WTC11 (cell line): Measurements from ENCODE around the gene ARSB.

Experiments
- ARID4B ChIP-seq: sonication (generic); formaldehyde crosslinking; IDR thresholded peaks from 2 replicates; pipeline ENCODE4 v1.8.0; 2023; ENCODE audit warnings: missing genetic modification reagents, mild to moderate bottlenecking, borderline replicate concordance
- CTCF ChIP-seq: fragments of 200-600 bp; IDR thresholded peaks from 2 replicates; pipeline ENCODE4 v1.8.0; 2022; ENCODE audit warnings: antibody characterized with exemption
- IRF1 ChIP-seq: sonication (generic); formaldehyde crosslinking; IDR thresholded peaks from 2 replicates; pipeline ENCODE4 v1.8.0; 2023; ENCODE audit warnings: missing genetic modification reagents
- NR1H2 ChIP-seq: sonication (generic); formaldehyde crosslinking; IDR thresholded peaks from 2 replicates; pipeline ENCODE4 v1.9.0; 2021; ENCODE audit warnings: mild to moderate bottlenecking, moderate library complexity, missing genetic modification reagents
- NR2C2 ChIP-seq: sonication (generic); formaldehyde crosslinking; IDR thresholded peaks from 2 replicates; pipeline ENCODE4 v1.8.0; 2022; ENCODE audit warnings: mild to moderate bottlenecking, missing genetic modification reagents
- NR3C1 ChIP-seq: sonication (generic); formaldehyde crosslinking; conservative IDR thresholded peaks from 2 replicates; pipeline ENCODE4 v1.8.1; 2023; ENCODE audit warnings: low read depth, mild to moderate bottlenecking, missing genetic modification reagents
- SP1 ChIP-seq: sonication (generic); formaldehyde crosslinking; conservative IDR thresholded peaks from 2 replicates; pipeline ENCODE4 v1.8.1; 2022; ENCODE audit warnings: missing genetic modification reagents
- TP53 ChIP-seq: sonication (generic); formaldehyde crosslinking; IDR thresholded peaks from 2 replicates; pipeline ENCODE4 v1.8.1; 2023; ENCODE audit warnings: mild to moderate bottlenecking, missing genetic modification reagents
- USF1 ChIP-seq: sonication (generic); formaldehyde crosslinking; IDR thresholded peaks from 2 replicates; pipeline ENCODE4 v1.8.0; 2022; ENCODE audit warnings: mild to moderate bottlenecking, missing genetic modification reagents
- ZBTB21 ChIP-seq: sonication (generic); formaldehyde crosslinking; IDR thresholded peaks from 2 replicates; pipeline ENCODE4 v1.8.1; 2023; ENCODE audit warnings: mild to moderate bottlenecking, missing genetic modification reagents, borderline replicate concordance
- ZSCAN18 ChIP-seq: fragments of 250-450 bp; sonication (Bioruptor Pico); IDR thresholded peaks from 2 replicates; pipeline ENCODE4 v2.1.2; 2022; ENCODE audit warnings: mild to moderate bottlenecking, moderate library complexity

GRCh38 chr5:78979117-78979742 lies 5.9 kb downstream of the ARSB start:
- no peak for TF ChIP-seq CTCF
- no peak for TF ChIP-seq ARID4B (CRISPR knock-in tag)
- TF ChIP-seq IRF1 (CRISPR knock-in tag), result no peak
- TF ChIP-seq TP53 (CRISPR knock-in tag), result no peak
- TF ChIP-seq ZBTB21 (CRISPR knock-in tag), result no peak
- no peak for TF ChIP-seq USF1 (CRISPR knock-in tag)
- TF ChIP-seq ZSCAN18, result no peak
- no peak for TF ChIP-seq NR2C2 (CRISPR knock-in tag)
- TF ChIP-seq NR3C1 (CRISPR knock-in tag), result no peak
- TF ChIP-seq SP1 (CRISPR knock-in tag), result no peak
- TF ChIP-seq NR1H2 (CRISPR knock-in tag), result no peak
